ENCODE results near the gene DCLK1. TPM values are rescaled to one million over a fixed set of nuclear protein-coding genes. Genes with fewer than 3 reads are reported as not detected.

DCLK1 gene
- total RNA-seq, 4 donors from 2014 or later = 10.0 to 41.1 (median 19.5) TPM

- intact Hi-C loops (cut with DNase I; ENCODE audit: low total_unique reads) = no loop called here
- TF ChIP-seq POLR2A (IDR thresholded peaks at IDR 0.05) (no peak), CTCF (IDR thresholded peaks at IDR 0.05) (no peak)
- no peak overlapping the region for H3K4me3 ChIP-seq (ENCODE audit: low read depth, poor library complexity, severe bottlenecking)
- DNase-seq (ENCODE audit: low spot score in 2 of 2) = no peak
- WGBS, 2 donors = 64% methylated on average over 5 of the region's 5 CpGs
Measured at GRCh38 chr13:35851356-35851755, 279.8 kb downstream of the DCLK1 start.

- WGBS, 2 donors = 85 to 90% methylated on average over 5 of the region's 5 CpGs
- intact Hi-C loops (cut with DNase I; ENCODE audit: low total_unique reads) = no loop called here
- no peak for DNase-seq (ENCODE audit: low spot score in 2 of 2)
- H3K4me3 ChIP-seq (ENCODE audit: low read depth, poor library complexity, severe bottlenecking) = no peak overlapping the region
- TF ChIP-seq POLR2A (IDR thresholded peaks at IDR 0.05) (no peak), CTCF (IDR thresholded peaks at IDR 0.05) (no peak)
Measured at GRCh38 chr13:35850569-35850968, 280.6 kb downstream of the DCLK1 start.

- 73 to 75% methylated on average over 2 of the region's 2 CpGs for WGBS, 2 donors
- DNase-seq (ENCODE audit: low spot score in 2 of 2) = no peak
- no peak for TF ChIP-seq CTCF (IDR thresholded peaks at IDR 0.05)
- no peak for TF ChIP-seq POLR2A (IDR thresholded peaks at IDR 0.05)
- no peak overlapping the region for H3K4me3 ChIP-seq (ENCODE audit: low read depth, poor library complexity, severe bottlenecking)
- intact Hi-C loops (cut with DNase I; ENCODE audit: low total_unique reads) = no loop called here
Measured at GRCh38 chr13:35849256-35849644, 281.9 kb downstream of the DCLK1 start.

- no peak for DNase-seq (ENCODE audit: low spot score in 2 of 2)
- intact Hi-C loops (cut with DNase I; ENCODE audit: low total_unique reads) = no loop called here
- WGBS, 2 donors = 37 to 49% methylated on average over 3 of the region's 3 CpGs
- no peak overlapping the region for H3K4me3 ChIP-seq (ENCODE audit: low read depth, poor library complexity, severe bottlenecking)
- TF ChIP-seq CTCF (IDR thresholded peaks at IDR 0.05) = no peak
- TF ChIP-seq POLR2A (IDR thresholded peaks at IDR 0.05) = no peak
Measured at GRCh38 chr13:35848336-35849255, 282.6 kb downstream of the DCLK1 start.

- no peak for DNase-seq (ENCODE audit: low spot score in 2 of 2)
- no peak for TF ChIP-seq CTCF (IDR thresholded peaks at IDR 0.05)
- TF ChIP-seq POLR2A (IDR thresholded peaks at IDR 0.05) = no peak
- no peak overlapping the region for H3K4me3 ChIP-seq (ENCODE audit: low read depth, poor library complexity, severe bottlenecking)
- intact Hi-C loops (cut with DNase I; ENCODE audit: low total_unique reads) = no loop called here
Measured at GRCh38 chr13:35843272-35843671, 287.9 kb downstream of the DCLK1 start.

Measured in lower leg skin (tissue), 4 donors.